Measurements from ENCODE around the gene PKIG.

The PKIG gene

GRCh38 chr20:44561876-44562275, 20.5 kb upstream of the PKIG start:
- peaks cover 2% of the 10 kb centered on the region for H3K27me3 ChIP-seq (ENCODE audit: insufficient read depth, poor library complexity, severe bottlenecking)
- no peak for DNase-seq (ENCODE audit: low read depth in 1 of 2, low spot score in 1 of 2)
- no peak overlapping the region for H3K27ac ChIP-seq (replicated peaks)
- TF ChIP-seq POLR2AphosphoS5 (IDR thresholded peaks at IDR 0.05; ENCODE audit: low read depth) (no peak), SPI1 (IDR thresholded peaks at IDR 0.05; ENCODE audit: borderline replicate concordance, low read depth) (no peak), GABPA (IDR thresholded peaks at IDR 0.05; ENCODE audit: low read depth) (no peak), REST (IDR thresholded peaks at IDR 0.05; ENCODE audit: insufficient replicate concordance, low read depth) (no peak), CTCF (IDR thresholded peaks at IDR 0.05; ENCODE audit: insufficient read depth, low read length) (no peak)
- no peak overlapping the region for H3K4me3 ChIP-seq (replicated peaks; ENCODE audit: insufficient read depth, low read length)

DNA sequence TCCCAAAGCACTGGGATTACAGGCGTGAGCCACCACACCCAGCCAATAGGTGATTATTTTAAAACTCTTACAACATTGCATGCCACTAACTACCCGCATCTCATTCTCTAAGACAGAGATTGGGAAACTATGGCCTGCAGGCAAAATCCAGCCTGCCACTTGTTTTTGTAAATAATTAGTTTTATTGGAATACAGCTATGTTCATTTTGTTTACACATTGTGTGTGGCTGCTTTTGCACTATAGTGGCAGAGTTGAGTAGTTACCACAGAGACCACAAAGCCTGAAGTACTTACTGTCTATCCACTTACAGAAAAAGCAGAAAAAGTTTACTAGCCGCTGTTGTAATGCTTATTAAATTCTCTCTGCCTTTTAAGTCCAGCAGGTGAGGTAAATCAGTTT, 16.4 kb upstream of the PKIG start:
- Histone ChIP-seq H3K27me3 (ENCODE audit: insufficient read depth, poor library complexity, severe bottlenecking) (peaks cover 2% of the 10 kb centered on the region), H3K4me3 (replicated peaks; ENCODE audit: insufficient read depth, low read length) (no peak overlapping the region), H3K27ac (replicated peaks) (no peak overlapping the region)
- TF ChIP-seq CTCF (IDR thresholded peaks at IDR 0.05; ENCODE audit: insufficient read depth, low read length) (no peak), POLR2AphosphoS5 (IDR thresholded peaks at IDR 0.05; ENCODE audit: low read depth) (no peak)
- DNase-seq (ENCODE audit: low read depth in 1 of 2, low spot score in 1 of 2): no peak

DNA sequence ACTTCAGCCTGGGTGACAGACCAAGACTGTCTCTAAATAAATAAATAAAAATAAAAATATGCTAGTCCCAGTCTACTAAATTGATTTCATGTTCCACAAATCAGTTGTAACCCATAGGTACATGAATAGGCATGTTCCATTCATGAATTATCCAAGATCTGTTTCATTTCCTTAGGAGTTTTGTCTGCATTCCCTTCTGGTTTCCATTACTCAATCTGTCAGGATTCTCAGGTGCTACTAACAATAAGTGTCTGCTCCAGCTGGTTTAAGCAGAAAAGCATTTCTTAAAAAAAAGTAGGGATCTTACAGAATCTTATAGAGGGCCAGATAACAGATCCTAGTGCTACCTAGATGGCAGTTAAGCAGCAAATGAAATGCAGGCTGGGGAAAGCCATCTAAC, 15.6 kb upstream of the PKIG start:
- Histone ChIP-seq H3K27me3 (ENCODE audit: insufficient read depth, poor library complexity, severe bottlenecking) (peaks cover 2% of the 10 kb centered on the region), H3K4me3 (replicated peaks; ENCODE audit: insufficient read depth, low read length) (no peak overlapping the region), H3K27ac (replicated peaks) (no peak overlapping the region)
- no peak for DNase-seq (ENCODE audit: low read depth in 1 of 2, low spot score in 1 of 2)
- TF ChIP-seq POLR2AphosphoS5 (IDR thresholded peaks at IDR 0.05; ENCODE audit: low read depth): no peak
- no peak for TF ChIP-seq CTCF (IDR thresholded peaks at IDR 0.05; ENCODE audit: insufficient read depth, low read length)
- no peak for TF ChIP-seq SPI1 (IDR thresholded peaks at IDR 0.05; ENCODE audit: borderline replicate concordance, low read depth)
- no peak for TF ChIP-seq REST (IDR thresholded peaks at IDR 0.05; ENCODE audit: insufficient replicate concordance, low read depth)
- no peak for TF ChIP-seq GABPA (IDR thresholded peaks at IDR 0.05; ENCODE audit: low read depth)

GRCh38 chr20:44570367-44570766, 12.0 kb upstream of the PKIG start:
- no peak overlapping the region for H3K27ac ChIP-seq (replicated peaks)
- H3K27me3 ChIP-seq (ENCODE audit: insufficient read depth, poor library complexity, severe bottlenecking): no peaks in the 10 kb centered on the region
- H3K4me3 ChIP-seq (replicated peaks; ENCODE audit: insufficient read depth, low read length): no peak overlapping the region
- DNase-seq (ENCODE audit: low read depth in 1 of 2, low spot score in 1 of 2): no peak
- TF ChIP-seq POLR2AphosphoS5 (IDR thresholded peaks at IDR 0.05; ENCODE audit: low read depth): no peak
- no peak for TF ChIP-seq GABPA (IDR thresholded peaks at IDR 0.05; ENCODE audit: low read depth)
- no peak for TF ChIP-seq CTCF (IDR thresholded peaks at IDR 0.05; ENCODE audit: insufficient read depth, low read length)
- no peak for TF ChIP-seq SPI1 (IDR thresholded peaks at IDR 0.05; ENCODE audit: borderline replicate concordance, low read depth)
- no peak for TF ChIP-seq REST (IDR thresholded peaks at IDR 0.05; ENCODE audit: insufficient replicate concordance, low read depth)

Measured in HL-60 (cell line).